ENCODE data around the gene INAVA. TPM values are rescaled to one million over a fixed set of nuclear protein-coding genes. Genes with fewer than 3 reads are reported as not detected.
A peak's percentile ranks its signal among the peaks of the same experiment; 100 is the strongest.

The INAVA gene
- total and polyA plus RNA-seq, 2 of the 13 experiments (the other 11 are each of a cell fraction or from before 2014, with no cell fraction given), result 6.0 to 13.5 TPM

GRCh38 chr1:200896531-200897196, 2.0 kb downstream of the INAVA start (continued):
- no peak for TF ChIP-seq THAP8 (CRISPR knock-in tag; IDR thresholded peaks at IDR 0.05; ENCODE audit: borderline replicate concordance)
- peak; percentile 78; the same call in 1 of the 2 replicates for TF ChIP-seq PITX1 (CRISPR knock-in tag; IDR thresholded peaks at IDR 0.05)
- TF ChIP-seq SNAPC5 (CRISPR knock-in tag; IDR thresholded peaks at IDR 0.05; ENCODE audit: borderline replicate concordance), result no peak
- TF ChIP-seq ZNF546 (CRISPR knock-in tag; conservative IDR thresholded peaks at IDR 0.05), result no peak
- TF ChIP-seq, protein P1, sequence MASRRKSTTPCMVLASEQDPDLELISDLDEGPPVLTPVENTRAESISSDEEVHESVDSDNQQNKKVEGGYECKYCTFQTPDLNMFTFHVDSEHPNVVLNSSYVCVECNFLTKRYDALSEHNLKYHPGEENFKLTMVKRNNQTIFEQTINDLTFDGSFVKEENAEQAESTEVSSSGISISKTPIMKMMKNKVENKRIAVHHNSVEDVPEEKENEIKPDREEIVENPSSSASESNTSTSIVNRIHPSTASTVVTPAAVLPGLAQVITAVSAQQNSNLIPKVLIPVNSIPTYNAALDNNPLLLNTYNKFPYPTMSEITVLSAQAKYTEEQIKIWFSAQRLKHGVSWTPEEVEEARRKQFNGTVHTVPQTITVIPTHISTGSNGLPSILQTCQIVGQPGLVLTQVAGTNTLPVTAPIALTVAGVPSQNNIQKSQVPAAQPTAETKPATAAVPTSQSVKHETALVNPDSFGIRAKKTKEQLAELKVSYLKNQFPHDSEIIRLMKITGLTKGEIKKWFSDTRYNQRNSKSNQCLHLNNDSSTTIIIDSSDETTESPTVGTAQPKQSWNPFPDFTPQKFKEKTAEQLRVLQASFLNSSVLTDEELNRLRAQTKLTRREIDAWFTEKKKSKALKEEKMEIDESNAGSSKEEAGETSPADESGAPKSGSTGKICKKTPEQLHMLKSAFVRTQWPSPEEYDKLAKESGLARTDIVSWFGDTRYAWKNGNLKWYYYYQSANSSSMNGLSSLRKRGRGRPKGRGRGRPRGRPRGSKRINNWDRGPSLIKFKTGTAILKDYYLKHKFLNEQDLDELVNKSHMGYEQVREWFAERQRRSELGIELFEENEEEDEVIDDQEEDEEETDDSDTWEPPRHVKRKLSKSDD (CRISPR knock-in tag; IDR thresholded peaks at IDR 0.05; ENCODE audit: low read depth), result no peak
- TF ChIP-seq NR2F1 (CRISPR knock-in tag; IDR thresholded peaks at IDR 0.05), result no peak
- peak; percentile 67; the same call in 1 of the 2 replicates for TF ChIP-seq KDM2A (CRISPR knock-in tag; IDR thresholded peaks at IDR 0.05; ENCODE audit: borderline replicate concordance, low read depth)
- TF ChIP-seq HNRNPLL (IDR thresholded peaks at IDR 0.05; ENCODE audit: low read depth, low read length, poor library complexity, severe bottlenecking), result peak; percentile 14
- peak; percentile 76; the same call in 1 of the 2 replicates for TF ChIP-seq HOXA5 (CRISPR knock-in tag; IDR thresholded peaks at IDR 0.05)
- no peak for TF ChIP-seq PHF20 (CRISPR knock-in tag; IDR thresholded peaks at IDR 0.05)
- TF ChIP-seq NFKBIZ (CRISPR knock-in tag; IDR thresholded peaks at IDR 0.05), result peak; percentile 85; the same call in 1 of the 2 replicates
- 0 out of 2 replicates have a peak, but pooled peaks have one; percentile 60 for TF ChIP-seq ZMAT3 (CRISPR knock-in tag; conservative IDR thresholded peaks at IDR 0.05)
- no peak for TF ChIP-seq AFF4 (CRISPR knock-in tag; IDR thresholded peaks at IDR 0.05)
- no peak for TF ChIP-seq ZNF160 (CRISPR knock-in tag; IDR thresholded peaks at IDR 0.05)
- TF ChIP-seq HIVEP1 (CRISPR knock-in tag; IDR thresholded peaks at IDR 0.05), result peak; percentile 75; the same call in 1 of the 2 replicates
- no peak for TF ChIP-seq NFE2 (CRISPR knock-in tag; IDR thresholded peaks at IDR 0.05)
- peak; percentile 76; the same call in 1 of the 2 replicates for TF ChIP-seq ARNT2 (CRISPR knock-in tag; IDR thresholded peaks at IDR 0.05; ENCODE audit: low read depth)
- peak; percentile 95 for TF ChIP-seq ETV5 (CRISPR knock-in tag; IDR thresholded peaks at IDR 0.05; ENCODE audit: borderline replicate concordance)
- peak; percentile 80 for TF ChIP-seq SAP130 (CRISPR knock-in tag; IDR thresholded peaks at IDR 0.05; ENCODE audit: low read depth)
- TF ChIP-seq NFE2L1 (CRISPR knock-in tag; IDR thresholded peaks at IDR 0.05; ENCODE audit: borderline replicate concordance), result no peak
